ENCODE measurements around the gene SPC25. TPM values are rescaled to one million over a fixed set of nuclear protein-coding genes. Genes with fewer than 3 reads are reported as not detected.
"Not testable (repeated sequence)": the region's sequence is repeated elsewhere in the genome, so short reads cannot be mapped to it uniquely, and the experiment has no call there.

Gene SPC25
- total RNA-seq, 1 donor from 2014 or later, result 0.38 TPM

DNA sequence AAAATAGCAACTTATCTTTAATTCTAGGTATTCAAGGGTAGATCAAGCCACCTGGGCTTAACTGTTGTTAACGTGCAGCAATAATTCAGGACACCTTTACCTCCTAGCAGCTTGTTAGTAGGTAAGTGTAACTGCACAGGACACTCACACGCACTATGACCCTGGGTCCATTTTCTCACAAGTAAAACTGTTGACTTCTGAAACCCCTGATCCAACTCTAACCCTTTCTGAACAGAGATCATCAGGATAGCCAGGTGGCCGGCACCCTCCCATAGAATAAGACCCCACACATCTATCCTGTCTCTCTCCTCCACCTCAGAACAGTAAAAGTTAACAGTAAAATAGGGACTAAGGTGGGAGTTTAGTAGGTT lies 610 bp downstream of the SPC25 start:
- Histone ChIP-seq H3K27ac (no peak overlapping the region), H3K27me3 (no peaks in the 10 kb centered on the region), H3K9me3 (no peaks in the 10 kb centered on the region), H3K4me3 (peak overlapping the region; percentile 49), H3K36me3 (no peaks in the 10 kb centered on the region), H3K4me1 (peaks cover 4% of the 10 kb centered on the region)
- no peak for DNase-seq
- no peak for ATAC-seq
- intact Hi-C loops (cut with DNase I), result no loop called here
- TF ChIP-seq, protein P1, sequence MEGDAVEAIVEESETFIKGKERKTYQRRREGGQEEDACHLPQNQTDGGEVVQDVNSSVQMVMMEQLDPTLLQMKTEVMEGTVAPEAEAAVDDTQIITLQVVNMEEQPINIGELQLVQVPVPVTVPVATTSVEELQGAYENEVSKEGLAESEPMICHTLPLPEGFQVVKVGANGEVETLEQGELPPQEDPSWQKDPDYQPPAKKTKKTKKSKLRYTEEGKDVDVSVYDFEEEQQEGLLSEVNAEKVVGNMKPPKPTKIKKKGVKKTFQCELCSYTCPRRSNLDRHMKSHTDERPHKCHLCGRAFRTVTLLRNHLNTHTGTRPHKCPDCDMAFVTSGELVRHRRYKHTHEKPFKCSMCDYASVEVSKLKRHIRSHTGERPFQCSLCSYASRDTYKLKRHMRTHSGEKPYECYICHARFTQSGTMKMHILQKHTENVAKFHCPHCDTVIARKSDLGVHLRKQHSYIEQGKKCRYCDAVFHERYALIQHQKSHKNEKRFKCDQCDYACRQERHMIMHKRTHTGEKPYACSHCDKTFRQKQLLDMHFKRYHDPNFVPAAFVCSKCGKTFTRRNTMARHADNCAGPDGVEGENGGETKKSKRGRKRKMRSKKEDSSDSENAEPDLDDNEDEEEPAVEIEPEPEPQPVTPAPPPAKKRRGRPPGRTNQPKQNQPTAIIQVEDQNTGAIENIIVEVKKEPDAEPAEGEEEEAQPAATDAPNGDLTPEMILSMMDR (IDR thresholded peaks at IDR 0.05), result no peak

DNA sequence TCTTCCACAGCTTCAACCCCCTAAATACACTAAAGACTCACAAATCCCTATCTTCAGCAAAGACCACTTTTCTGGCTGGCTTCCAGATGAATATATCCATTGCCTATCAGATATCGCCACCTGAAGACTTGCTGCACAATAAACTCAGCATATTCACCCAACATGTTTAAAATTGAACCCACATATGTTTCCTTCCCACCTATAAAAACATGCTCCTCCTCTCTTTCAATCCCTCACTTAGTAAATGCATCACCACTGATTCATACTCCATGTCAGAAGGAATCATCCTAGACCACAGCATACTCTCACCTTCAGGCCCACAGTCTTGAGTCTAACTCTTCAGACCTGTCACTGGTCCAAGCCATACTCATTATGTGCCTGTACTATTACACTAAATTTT lies 5.3 kb downstream of the SPC25 start:
- intact Hi-C loops (cut with DNase I), result no loop called here
- peaks cover 2% of the 10 kb centered on the region for H3K4me1 ChIP-seq
- no peak for ATAC-seq

DNA sequence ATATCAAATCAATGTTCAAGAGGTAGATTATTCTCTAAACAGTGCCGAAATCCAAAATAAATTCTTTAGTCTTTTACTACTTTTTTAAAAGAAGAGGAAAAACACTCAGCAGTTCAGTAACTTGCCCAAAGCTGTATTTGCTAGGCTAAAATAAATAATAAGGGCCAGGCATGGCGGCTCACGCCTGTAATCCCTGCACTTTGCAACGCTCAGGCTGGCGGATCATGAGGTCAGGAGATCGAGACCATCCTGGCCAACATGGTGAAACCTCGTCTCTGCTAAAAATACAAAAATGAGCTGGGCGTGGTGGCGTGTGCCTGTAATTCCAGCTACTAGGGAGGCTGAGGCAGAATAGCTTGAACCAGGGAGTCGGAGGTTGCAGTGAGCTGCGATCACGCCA lies 8.1 kb downstream of the SPC25 start:
- H3K4me1 ChIP-seq; H3K27me3 ChIP-seq; DNase-seq; H3K36me3 ChIP-seq; ATAC-seq; H3K27ac ChIP-seq; intact Hi-C loops (cut with DNase I); H3K9me3 ChIP-seq; H3K4me3 ChIP-seq: not testable (repeated sequence)

More for the DNA sequence above, 5.3 kb downstream of the SPC25 start:
- TF ChIP-seq, protein P1 (IDR thresholded peaks at IDR 0.05), result no peak
- no peaks in the 10 kb centered on the region for H3K27me3 ChIP-seq
- no peaks in the 10 kb centered on the region for H3K9me3 ChIP-seq
- H3K4me3 ChIP-seq, result no peak overlapping the region
- H3K27ac ChIP-seq, result no peak overlapping the region
- no peaks in the 10 kb centered on the region for H3K36me3 ChIP-seq
- DNase-seq, result no peak

DNA sequence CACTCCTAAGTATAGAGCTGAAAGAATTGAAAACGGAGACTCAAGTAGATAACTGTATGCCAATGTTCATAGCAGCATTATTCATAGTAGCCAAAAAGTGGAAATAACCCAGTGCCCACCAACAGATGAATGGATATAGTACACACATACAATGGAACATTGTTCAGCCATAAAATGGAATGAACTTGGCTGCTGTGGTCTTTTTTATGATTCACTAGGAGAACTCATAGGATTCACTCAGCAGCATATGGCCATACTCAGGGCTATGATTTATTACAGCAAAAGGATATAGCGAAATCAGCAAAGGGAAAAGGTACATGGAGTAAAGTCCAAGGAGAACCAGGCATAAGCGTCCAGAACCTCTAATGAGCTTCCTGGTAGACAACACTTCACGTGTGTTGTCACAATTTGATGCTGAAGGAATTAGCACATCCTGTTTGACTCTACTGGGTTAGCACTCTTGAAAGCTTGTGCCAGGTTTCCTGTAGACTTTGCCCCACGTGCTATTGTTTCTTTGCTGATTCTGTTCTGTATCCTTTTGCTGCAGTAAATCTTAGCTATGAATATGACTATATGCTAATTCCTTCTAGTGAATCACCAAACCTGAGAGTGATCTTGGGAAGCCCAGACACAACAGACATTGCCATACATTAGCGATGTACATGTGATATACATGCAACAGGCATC lies 15.7 kb downstream of the SPC25 start:
- Histone ChIP-seq H3K36me3 (no peaks in the 10 kb centered on the region), H3K9me3 (no peaks in the 10 kb centered on the region), H3K27ac (no peak overlapping the region), H3K4me3 (no peak overlapping the region), H3K27me3 (no peaks in the 10 kb centered on the region), H3K4me1 (no peaks in the 10 kb centered on the region)
- intact Hi-C loops (cut with DNase I), result no loop called here
- TF ChIP-seq, protein P1 (IDR thresholded peaks at IDR 0.05), result no peak
- no peak for ATAC-seq
- DNase-seq, result no peak

DNA sequence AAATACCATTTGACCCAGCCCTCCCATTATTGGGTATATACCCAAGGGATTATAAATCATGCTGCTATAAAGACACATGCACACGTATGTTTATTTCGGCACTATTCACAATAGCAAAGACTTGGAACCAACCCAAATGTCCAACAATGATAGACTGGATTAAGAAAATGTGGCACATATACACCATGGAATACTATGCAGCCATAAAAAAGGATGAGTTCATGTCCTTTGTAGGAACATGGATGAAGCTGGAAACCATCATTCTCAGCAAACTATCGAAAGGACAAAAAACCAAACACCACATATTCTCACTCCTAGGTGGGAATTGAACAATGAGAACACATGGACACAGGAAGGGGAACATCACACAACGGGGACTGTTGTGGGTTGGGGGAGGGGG lies 19.4 kb downstream of the SPC25 start:
- H3K4me1 ChIP-seq; H3K36me3 ChIP-seq; H3K9me3 ChIP-seq; DNase-seq; H3K27ac ChIP-seq; ATAC-seq; intact Hi-C loops (cut with DNase I); H3K4me3 ChIP-seq; H3K27me3 ChIP-seq: not testable (repeated sequence)

DNA sequence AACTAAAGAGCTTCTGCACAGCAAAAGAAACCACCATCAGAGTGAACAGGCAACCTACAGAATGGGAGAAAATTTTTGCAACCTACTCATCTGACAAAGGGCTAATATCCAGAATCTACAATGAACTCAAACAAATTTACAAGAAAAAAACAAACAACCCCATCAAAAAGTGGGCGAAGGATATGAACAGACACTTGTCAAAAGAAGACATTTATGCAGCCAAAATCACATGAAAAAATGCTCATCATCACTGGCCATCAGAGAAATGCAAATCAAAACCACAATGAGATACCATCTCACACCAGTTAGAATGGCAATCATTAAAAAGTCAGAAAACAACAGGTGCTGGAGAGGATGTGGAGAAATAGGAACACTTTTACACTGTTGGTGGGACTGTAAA lies 19.9 kb downstream of the SPC25 start:
- H3K27ac ChIP-seq; H3K4me1 ChIP-seq; H3K27me3 ChIP-seq; H3K9me3 ChIP-seq; H3K36me3 ChIP-seq; intact Hi-C loops (cut with DNase I); H3K4me3 ChIP-seq; DNase-seq; ATAC-seq: not testable (repeated sequence)

DNA sequence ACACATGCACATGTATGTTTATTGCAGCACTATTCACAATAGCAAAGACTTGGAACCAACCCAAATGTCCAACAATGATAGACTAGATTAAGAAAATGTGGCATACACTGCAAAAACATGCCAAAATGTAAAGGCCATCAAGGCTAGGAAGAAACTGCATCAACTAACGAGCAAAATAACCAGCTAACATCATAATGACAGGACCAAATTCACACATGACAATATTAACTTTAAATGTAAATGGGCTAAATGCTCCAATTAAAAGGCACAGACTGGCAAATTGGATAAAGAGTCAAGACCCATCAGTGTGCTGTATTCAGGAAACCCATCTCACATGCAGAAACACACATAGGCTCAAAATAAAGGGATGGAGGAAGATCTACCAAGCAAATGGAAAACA lies 23.1 kb downstream of the SPC25 start:
- DNase-seq; H3K9me3 ChIP-seq; H3K4me3 ChIP-seq; H3K4me1 ChIP-seq; ATAC-seq; intact Hi-C loops (cut with DNase I); H3K27ac ChIP-seq; H3K27me3 ChIP-seq; H3K36me3 ChIP-seq: not testable (repeated sequence)

DNA sequence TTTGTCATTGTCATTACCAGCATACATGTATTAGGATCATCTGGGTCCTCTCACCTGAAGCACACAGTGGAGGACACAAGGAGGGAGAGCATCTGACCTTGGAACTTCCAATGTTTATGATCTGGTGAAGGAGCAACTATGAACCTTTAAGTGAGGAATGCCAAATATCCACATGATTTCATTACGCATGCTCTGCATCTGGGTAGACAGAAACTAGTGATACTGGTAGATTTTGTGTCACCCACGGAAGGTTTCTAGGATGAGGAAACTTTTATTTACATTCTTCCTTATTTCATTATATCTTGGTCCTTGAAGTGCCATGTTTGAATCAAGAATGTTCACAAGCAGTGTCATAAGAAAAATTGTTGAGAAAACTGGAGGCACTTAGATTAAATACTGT lies 32.1 kb downstream of the SPC25 start:
- peaks cover 15% of the 10 kb centered on the region for H3K36me3 ChIP-seq
- no peak overlapping the region for H3K27ac ChIP-seq
- H3K4me3 ChIP-seq, result no peak overlapping the region
- TF ChIP-seq, protein P1 (IDR thresholded peaks at IDR 0.05), result no peak
- ATAC-seq, result no peak
- DNase-seq, result no peak
- no peaks in the 10 kb centered on the region for H3K27me3 ChIP-seq
- no peaks in the 10 kb centered on the region for H3K9me3 ChIP-seq
- H3K4me1 ChIP-seq, result no peaks in the 10 kb centered on the region
- intact Hi-C loops (cut with DNase I), result no loop called here

Data from upper lobe of right lung (tissue), 1 donor.